ENCODE data around the gene DPM1.

Gene DPM1

GRCh38 chr20:50895111-50895830, 63.1 kb downstream of the DPM1 start:
- Histone ChIP-seq H3K9me3 (ENCODE audit: control insufficient read depth in 2 of 2, low read length in 2 of 2) (no peaks in the 10 kb centered on the region), H3K4me3 (ENCODE audit: low read length in 2 of 2) (no peak overlapping the region), H3K27ac (ENCODE audit: low read length) (no peak overlapping the region), H3K9ac (ENCODE audit: low read length in 2 of 2) (no peak overlapping the region), H3K4me1 (ENCODE audit: control insufficient read depth, insufficient read depth, low read length) (no peaks in the 10 kb centered on the region), H3K27me3 (ENCODE audit: control insufficient read depth in 1 of 2, insufficient read depth in 2 of 2, low read length in 2 of 2) (no peaks in the 10 kb centered on the region), H3K36me3 (ENCODE audit: control insufficient read depth in 2 of 2, insufficient read depth in 2 of 2, low read length in 2 of 2) (peaks cover 39 to 52% of the 10 kb centered on the region in 2 donors)

GRCh38 chr20:50893620-50894019, 64.7 kb downstream of the DPM1 start:
- H3K27ac ChIP-seq (ENCODE audit: low read length) = no peak overlapping the region
- no peaks in the 10 kb centered on the region for H3K27me3 ChIP-seq (ENCODE audit: control insufficient read depth in 1 of 2, insufficient read depth in 2 of 2, low read length in 2 of 2)
- H3K4me1 ChIP-seq (ENCODE audit: control insufficient read depth, insufficient read depth, low read length) = no peaks in the 10 kb centered on the region
- no peak overlapping the region for H3K4me3 ChIP-seq (ENCODE audit: low read length in 2 of 2)
- no peaks in the 10 kb centered on the region for H3K9me3 ChIP-seq (ENCODE audit: control insufficient read depth in 2 of 2, low read length in 2 of 2)
- H3K9ac ChIP-seq (ENCODE audit: low read length in 2 of 2) = no peak overlapping the region
- peaks cover 37 to 58% of the 10 kb centered on the region in 2 donors for H3K36me3 ChIP-seq (ENCODE audit: control insufficient read depth in 2 of 2, insufficient read depth in 2 of 2, low read length in 2 of 2)

GRCh38 chr20:50892394-50892793, 65.9 kb downstream of the DPM1 start:
- Histone ChIP-seq H3K27ac (ENCODE audit: low read length) (no peak overlapping the region), H3K4me3 (ENCODE audit: low read length in 2 of 2) (no peak overlapping the region), H3K36me3 (ENCODE audit: control insufficient read depth in 2 of 2, insufficient read depth in 2 of 2, low read length in 2 of 2) (peaks cover 29 to 46% of the 10 kb centered on the region in 2 donors), H3K27me3 (ENCODE audit: control insufficient read depth in 1 of 2, insufficient read depth in 2 of 2, low read length in 2 of 2) (no peaks in the 10 kb centered on the region), H3K9me3 (ENCODE audit: control insufficient read depth in 2 of 2, low read length in 2 of 2) (no peaks in the 10 kb centered on the region), H3K9ac (ENCODE audit: low read length in 2 of 2) (no peak overlapping the region), H3K4me1 (ENCODE audit: control insufficient read depth, insufficient read depth, low read length) (no peaks in the 10 kb centered on the region)

- Histone ChIP-seq H3K4me3 (ENCODE audit: low read length in 2 of 2) (no peak overlapping the region), H3K27me3 (ENCODE audit: control insufficient read depth in 1 of 2, insufficient read depth in 2 of 2, low read length in 2 of 2) (no peaks in the 10 kb centered on the region), H3K27ac (ENCODE audit: low read length) (no peak overlapping the region), H3K9me3 (ENCODE audit: control insufficient read depth in 2 of 2, low read length in 2 of 2) (no peaks in the 10 kb centered on the region), H3K4me1 (ENCODE audit: control insufficient read depth, insufficient read depth, low read length) (no peaks in the 10 kb centered on the region), H3K9ac (ENCODE audit: low read length in 2 of 2) (no peak overlapping the region), H3K36me3 (ENCODE audit: control insufficient read depth in 2 of 2, insufficient read depth in 2 of 2, low read length in 2 of 2) (peaks cover 28 to 43% of the 10 kb centered on the region in 2 donors)
Measured at GRCh38 chr20:50891138-50891537, 67.2 kb downstream of the DPM1 start.

- Histone ChIP-seq H3K9me3 (ENCODE audit: control insufficient read depth in 2 of 2, low read length in 2 of 2) (no peaks in the 10 kb centered on the region), H3K4me1 (ENCODE audit: control insufficient read depth, insufficient read depth, low read length) (no peaks in the 10 kb centered on the region), H3K36me3 (ENCODE audit: control insufficient read depth in 2 of 2, insufficient read depth in 2 of 2, low read length in 2 of 2) (peaks cover 12 to 29% of the 10 kb centered on the region in 2 donors), H3K27me3 (ENCODE audit: control insufficient read depth in 1 of 2, insufficient read depth in 2 of 2, low read length in 2 of 2) (no peaks in the 10 kb centered on the region), H3K27ac (ENCODE audit: low read length) (no peak overlapping the region), H3K4me3 (ENCODE audit: low read length in 2 of 2) (no peak overlapping the region), H3K9ac (ENCODE audit: low read length in 2 of 2) (no peak overlapping the region)
Measured at GRCh38 chr20:50887576-50887975, 70.8 kb downstream of the DPM1 start.

GRCh38 chr20:50886184-50886790, 72.0 kb downstream of the DPM1 start:
- no peak overlapping the region for H3K4me3 ChIP-seq (ENCODE audit: low read length in 2 of 2)
- no peak overlapping the region for H3K27ac ChIP-seq (ENCODE audit: low read length)
- H3K27me3 ChIP-seq (ENCODE audit: control insufficient read depth in 1 of 2, insufficient read depth in 2 of 2, low read length in 2 of 2) = no peaks in the 10 kb centered on the region
- no peaks in the 10 kb centered on the region for H3K9me3 ChIP-seq (ENCODE audit: control insufficient read depth in 2 of 2, low read length in 2 of 2)
- no peaks in the 10 kb centered on the region for H3K4me1 ChIP-seq (ENCODE audit: control insufficient read depth, insufficient read depth, low read length)
- peaks cover 7 to 17% of the 10 kb centered on the region in 2 donors for H3K36me3 ChIP-seq (ENCODE audit: control insufficient read depth in 2 of 2, insufficient read depth in 2 of 2, low read length in 2 of 2)
- no peak overlapping the region for H3K9ac ChIP-seq (ENCODE audit: low read length in 2 of 2)

- H3K9me3 ChIP-seq (ENCODE audit: control insufficient read depth in 2 of 2, low read length in 2 of 2) = no peaks in the 10 kb centered on the region
- peaks cover 7 to 12% of the 10 kb centered on the region in 2 donors for H3K36me3 ChIP-seq (ENCODE audit: control insufficient read depth in 2 of 2, insufficient read depth in 2 of 2, low read length in 2 of 2)
Measured at GRCh38 chr20:50885781-50886180, 72.6 kb downstream of the DPM1 start.

GRCh38 chr20:50885068-50885467, 73.3 kb downstream of the DPM1 start:
- Histone ChIP-seq H3K9me3 (ENCODE audit: control insufficient read depth in 2 of 2, low read length in 2 of 2) (no peaks in the 10 kb centered on the region), H3K4me1 (ENCODE audit: control insufficient read depth, insufficient read depth, low read length) (no peaks in the 10 kb centered on the region)

More at GRCh38 chr20:50885781-50886180, 72.6 kb downstream of the DPM1 start:
- Histone ChIP-seq H3K9ac (ENCODE audit: low read length in 2 of 2) (no peak overlapping the region), H3K4me3 (ENCODE audit: low read length in 2 of 2) (no peak overlapping the region), H3K27me3 (ENCODE audit: control insufficient read depth in 1 of 2, insufficient read depth in 2 of 2, low read length in 2 of 2) (no peaks in the 10 kb centered on the region), H3K4me1 (ENCODE audit: control insufficient read depth, insufficient read depth, low read length) (no peaks in the 10 kb centered on the region), H3K27ac (ENCODE audit: low read length) (no peak overlapping the region)

More at GRCh38 chr20:50885068-50885467, 73.3 kb downstream of the DPM1 start:
- Histone ChIP-seq H3K9ac (ENCODE audit: low read length in 2 of 2) (no peak overlapping the region), H3K4me3 (ENCODE audit: low read length in 2 of 2) (no peak overlapping the region), H3K36me3 (ENCODE audit: control insufficient read depth in 2 of 2, insufficient read depth in 2 of 2, low read length in 2 of 2) (peaks cover 5 to 12% of the 10 kb centered on the region in 2 donors), H3K27ac (ENCODE audit: low read length) (no peak overlapping the region), H3K27me3 (ENCODE audit: control insufficient read depth in 1 of 2, insufficient read depth in 2 of 2, low read length in 2 of 2) (no peaks in the 10 kb centered on the region)

All from stomach smooth muscle (tissue), 2 donors.